Hair follicle dermal papilla cell (primary cell): ENCODE data around the gene C2orf81. TPM values are rescaled to one million over a fixed set of nuclear protein-coding genes. Genes with fewer than 3 reads are reported as not detected.

Experiments used
- total RNA-seq: library from RNA; depleted of rRNA; stranded (reverse); fragments of >200 nt; gene quantifications from 2 replicates; pipeline ENCODE4 v1.2.3, GENCODE V29; 2012

C2orf81 gene
- total RNA-seq: 3.1 and 3.8 TPM in 2 replicates

DNA sequence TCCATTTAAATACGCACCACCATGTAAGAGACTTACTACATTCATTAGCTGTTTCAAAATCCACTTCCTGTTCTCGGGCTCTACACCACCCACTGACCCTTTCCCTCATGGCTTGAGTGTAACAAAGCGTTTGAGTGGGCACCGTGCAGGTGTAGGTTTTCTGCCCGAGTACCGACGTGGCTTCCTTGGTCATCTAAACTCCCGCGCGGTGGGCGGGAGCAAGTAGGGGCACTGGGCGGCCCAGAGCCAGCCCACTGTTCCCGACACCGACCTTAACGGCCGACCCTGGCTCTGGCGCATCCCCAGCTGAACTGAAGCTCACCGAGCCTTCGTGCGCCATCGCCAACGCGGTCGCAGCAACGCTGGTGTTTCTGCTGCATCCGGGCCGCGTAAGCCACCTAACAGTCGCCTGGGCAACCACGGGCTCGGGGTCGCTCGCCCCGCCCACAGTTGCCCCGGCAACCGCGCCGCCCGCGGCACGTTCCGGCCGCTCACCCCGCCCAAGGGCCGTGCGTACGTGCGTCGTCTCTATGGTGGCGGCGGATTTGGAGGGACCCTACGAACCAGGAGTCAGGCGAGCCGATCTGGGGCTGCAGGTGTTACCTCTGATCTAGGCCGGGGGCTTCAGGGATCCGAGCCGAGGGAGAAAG lies at the start of gene C2orf81, which contains the start of gene WDR54:
Gene C2orf81 (minus strand): TSS at position 399 of the 650 bp plus-strand sequence. CDS start 59 bp downstream, at position 340.
Gene WDR54 (plus strand): TSS at position 510 of the 650 bp plus-strand sequence. CDS start 424 bp downstream, outside the sequence.

DNA sequence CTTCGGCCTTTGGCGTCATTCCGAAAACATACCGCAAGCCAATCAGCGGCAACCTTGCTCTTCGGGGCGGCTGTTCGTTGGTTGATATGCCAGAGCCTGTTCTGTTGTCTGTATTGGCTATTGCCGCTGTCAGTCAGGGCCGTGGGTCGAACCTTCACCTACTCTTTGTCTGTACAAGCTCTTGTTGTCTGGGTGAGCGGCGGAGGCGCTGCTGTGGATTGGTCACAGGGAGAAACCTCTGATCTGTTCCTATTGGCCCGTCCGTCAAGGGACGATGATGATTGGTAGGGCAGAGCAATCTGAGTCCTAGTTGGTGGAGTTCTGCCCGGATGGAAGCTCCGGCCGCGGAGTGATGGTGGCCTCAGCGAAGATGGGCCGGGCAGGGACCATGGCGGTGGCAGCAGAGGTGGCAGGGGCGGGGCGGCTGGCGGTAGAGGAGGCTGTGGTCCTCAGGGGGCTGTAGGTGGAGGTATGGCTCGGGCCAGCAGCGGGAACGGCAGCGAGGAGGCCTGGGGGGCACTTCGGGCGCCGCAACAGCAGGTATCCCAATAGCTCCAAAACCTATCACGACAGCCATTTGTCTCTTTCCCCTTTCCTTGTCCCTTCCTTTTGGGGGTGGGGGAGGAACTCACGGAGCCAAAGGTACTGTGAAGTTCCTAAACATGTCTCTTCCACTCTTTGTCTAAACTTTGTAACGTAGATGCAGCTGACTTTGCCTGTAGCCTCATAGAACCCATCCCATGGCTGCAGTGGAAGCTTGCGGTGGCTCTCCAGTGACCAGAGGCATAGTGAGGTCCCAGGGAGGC lies 36.9 kb upstream of the C2orf81 start, which contains the start of gene WBP1:
Gene WBP1 (plus strand): TSS at position 307 of the 806 bp plus-strand sequence. CDS start 165 bp downstream, at position 472.

DNA sequence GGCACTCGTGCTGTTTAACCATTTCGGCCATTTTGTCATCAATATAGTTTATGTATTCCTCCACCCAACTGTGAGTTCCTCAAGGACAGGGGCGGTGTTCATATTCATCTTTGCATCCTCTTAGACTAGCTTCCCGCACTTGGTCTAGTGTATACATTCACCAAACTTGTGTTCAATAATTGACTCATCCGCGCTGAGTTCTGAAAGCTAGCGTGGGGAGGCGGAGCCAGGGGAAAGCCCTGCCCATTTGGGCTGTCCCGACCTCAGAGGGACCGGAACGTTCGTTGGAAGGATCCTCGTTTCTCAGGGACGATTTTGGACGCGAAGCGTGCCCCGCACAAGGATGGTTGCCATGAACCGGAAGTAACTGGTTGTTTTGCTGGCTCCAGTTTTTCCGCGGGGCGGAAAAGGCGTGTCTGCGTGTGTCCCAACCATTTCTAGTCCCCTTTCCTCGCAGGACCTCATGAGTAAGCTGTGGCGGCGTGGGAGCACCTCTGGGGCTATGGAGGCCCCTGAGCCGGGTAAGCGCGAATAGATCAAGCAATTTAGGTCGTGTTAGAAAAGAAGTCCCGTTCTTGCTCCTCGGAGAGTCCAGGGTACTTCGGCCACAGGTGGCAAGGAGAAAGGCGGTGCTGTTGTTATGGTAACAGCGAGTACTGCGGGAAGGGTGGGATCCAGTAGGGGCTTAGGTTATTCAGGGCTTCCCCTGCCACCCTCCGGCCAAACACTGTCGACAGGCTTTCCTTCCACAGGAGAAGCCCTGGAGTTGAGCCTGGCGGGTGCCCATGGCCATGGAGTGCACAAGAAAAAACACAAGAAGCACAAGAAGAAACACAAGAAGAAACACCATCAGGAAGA lies 33.5 kb upstream of the C2orf81 start, which contains the start of gene INO80B:
Gene INO80B (plus strand): TSS at position 434 of the 858 bp plus-strand sequence. CDS start 30 bp downstream, at position 464.

DNA sequence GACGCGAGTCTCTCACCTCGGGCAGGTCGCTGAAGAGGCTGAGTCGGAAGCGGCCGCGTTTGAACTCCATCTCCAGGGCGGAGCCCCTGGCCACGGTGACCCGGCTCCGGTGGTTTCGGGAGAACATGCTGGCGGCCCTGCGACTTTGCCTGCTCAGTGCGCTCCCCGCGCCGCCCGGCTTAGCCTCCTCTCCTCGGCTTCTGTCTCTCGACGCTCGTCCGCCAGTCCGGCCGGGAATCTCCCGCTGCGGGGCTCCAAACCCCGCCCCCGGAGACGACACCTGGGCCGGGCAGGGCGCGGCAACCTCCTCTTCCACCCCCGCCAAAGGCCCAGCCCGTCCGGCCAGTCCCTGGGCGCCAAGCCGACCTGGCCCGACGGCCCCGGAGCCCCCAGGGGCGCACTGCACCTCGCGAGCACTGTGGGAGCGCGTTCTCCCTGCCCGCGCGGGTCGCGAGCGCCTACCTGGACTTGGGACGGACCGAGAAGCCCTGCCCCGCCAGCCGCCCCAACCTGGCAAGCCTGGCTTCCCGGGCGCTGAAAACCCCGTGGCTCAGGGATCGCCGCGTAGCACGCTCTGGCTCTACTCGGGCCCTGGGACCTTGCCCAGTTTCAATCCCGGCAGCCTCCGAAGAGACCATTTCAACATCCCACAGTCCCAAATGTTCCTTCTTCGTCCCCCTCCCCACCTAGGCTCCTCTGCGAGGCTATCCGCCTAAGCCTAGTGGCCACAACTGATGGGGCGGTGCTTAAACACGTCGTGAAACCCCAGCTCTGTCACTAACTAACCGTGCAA lies 20.5 kb upstream of the C2orf81 start, which contains the start of gene RTKN:
Gene RTKN (minus strand): TSS at position 248 of the 793 bp plus-strand sequence. CDS start 121 bp downstream, at position 127.

DNA sequence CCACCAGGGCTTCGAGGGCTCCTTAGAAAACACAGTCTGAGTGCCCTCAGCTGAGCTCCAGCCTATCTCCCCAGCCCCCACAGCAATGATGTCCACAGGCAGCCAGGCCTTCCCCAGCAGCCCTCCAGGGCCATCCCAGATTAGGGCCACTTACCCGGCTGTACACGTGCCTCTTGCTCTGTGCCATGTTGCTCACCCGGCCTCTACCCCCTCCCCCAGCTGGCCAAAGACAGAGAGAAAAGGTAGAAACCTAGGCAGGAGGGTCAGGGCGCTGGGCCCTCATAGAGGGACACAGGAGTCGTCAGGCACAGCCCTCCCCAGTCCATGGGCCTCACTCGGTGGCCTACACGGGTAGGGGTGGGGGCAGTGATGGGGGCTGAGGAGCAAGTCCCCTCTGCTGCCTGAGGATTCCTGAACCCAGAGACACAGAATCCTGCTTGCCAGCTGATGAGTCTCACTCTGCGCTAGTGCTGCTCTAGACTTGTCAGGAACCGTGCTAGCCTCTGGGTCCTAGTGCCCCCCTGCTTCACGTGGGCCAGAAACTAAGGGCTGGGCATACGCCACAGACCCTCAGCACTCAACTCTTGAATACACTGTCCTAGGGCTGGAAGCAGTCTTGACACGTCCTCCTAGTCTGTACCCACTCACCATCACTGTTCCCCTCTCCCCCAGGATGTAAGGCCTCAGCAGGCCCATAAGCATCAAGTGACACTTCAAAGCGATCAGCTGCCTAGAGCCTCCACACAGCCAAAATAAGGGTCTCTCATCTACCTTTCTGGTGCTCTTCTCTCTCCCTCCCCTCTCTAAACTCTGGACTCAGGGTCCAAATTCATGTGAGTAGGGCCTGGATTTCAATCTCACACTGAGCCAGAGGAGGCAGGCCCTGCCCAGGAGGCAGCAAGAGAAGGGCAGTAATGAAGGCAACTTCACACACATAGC lies 41.3 kb downstream of the C2orf81 start, which contains the start of gene DCTN1:
Gene DCTN1 (minus strand): TSS at position 461 of the 939 bp plus-strand sequence. CDS start 274 bp downstream, at position 187.

Other genes starting within 250 kb of the C2orf81 start
- gene MOB1A, start 242.7 kb downstream of the C2orf81 start, total RNA-seq: 142 and 157 TPM in 2 replicates
- gene MTHFD2, start 223.0 kb downstream of the C2orf81 start, total RNA-seq: 115 and 145 TPM in 2 replicates
- gene SLC4A5, start 78.2 kb downstream of the C2orf81 start, total RNA-seq: 0.81 and 1.1 TPM in 2 replicates
- gene DCTN1, start 41.3 kb downstream of the C2orf81 start, total RNA-seq: 166 and 172 TPM in 2 replicates
- gene WDR54, start 111 bp upstream of the C2orf81 start, total RNA-seq: 20.3 and 25.6 TPM in 2 replicates
- 19.2 and 21.7 TPM in 2 replicates for gene RTKN, start 20.3 kb upstream of the C2orf81 start, total RNA-seq
- gene INO80B, start 33.5 kb upstream of the C2orf81 start, total RNA-seq: 12.8 and 23.1 TPM in 2 replicates
- 42.7 and 54.3 TPM in 2 replicates for gene WBP1, start 36.8 kb upstream of the C2orf81 start, total RNA-seq
- gene MOGS, start 43.8 kb upstream of the C2orf81 start, total RNA-seq: 48.5 and 63.1 TPM in 2 replicates
- gene MRPL53, start 51.1 kb upstream of the C2orf81 start, total RNA-seq: 19.3 and 21.6 TPM in 2 replicates
- 17.7 and 27.6 TPM in 2 replicates for gene CCDC142, start 61.4 kb upstream of the C2orf81 start, total RNA-seq
- gene TTC31, start 61.5 kb upstream of the C2orf81 start, total RNA-seq: 17.0 and 19.0 TPM in 2 replicates
- 1.9 and 2.1 TPM in 2 replicates for gene LBX2, start 78.0 kb upstream of the C2orf81 start, total RNA-seq
- 28.4 and 34.1 TPM in 2 replicates for gene PCGF1, start 86.1 kb upstream of the C2orf81 start, total RNA-seq
- gene TLX2, start 92.8 kb upstream of the C2orf81 start, total RNA-seq: not detected in 2 replicates
- 0.16 TPM in 1 of 2 replicates, not detected in the other for gene DQX1, start 104.6 kb upstream of the C2orf81 start, total RNA-seq
- gene AUP1, start 108.1 kb upstream of the C2orf81 start, total RNA-seq: 65.1 and 68.2 TPM in 2 replicates
- 41.3 and 42.7 TPM in 2 replicates for gene HTRA2, start 108.3 kb upstream of the C2orf81 start, total RNA-seq
- gene LOXL3, start 132.3 kb upstream of the C2orf81 start, total RNA-seq: 14.7 and 20.6 TPM in 2 replicates
- gene DOK1, start 133.1 kb upstream of the C2orf81 start, total RNA-seq: 31.0 and 31.3 TPM in 2 replicates
- 0.12 and 0.16 TPM in 2 replicates for gene M1AP, start 226.7 kb upstream of the C2orf81 start, total RNA-seq
- 9.7 and 10.1 TPM in 2 replicates for gene SEMA4F, start 232.6 kb upstream of the C2orf81 start, total RNA-seq